Fibroblast of pulmonary artery (primary cell): ENCODE data around the gene UBE2S.

Experiments
- DNase-seq: peaks from one replicate; pipeline ENCODE4 v3.0.0-alpha.2; 2010; ENCODE audit warnings: low read depth
- H3K4me3 ChIP-seq: replicated peaks from 2 replicates; pipeline ENCODE4 v1.5.1; 2011; ENCODE audit warnings: low read depth, mild to moderate bottlenecking, control low read depth, low read length, moderate library complexity
- TF ChIP-seq, protein P1 (sequence below): IDR thresholded peaks from 2 replicates; pipeline ENCODE4 v1.5.1; 2011; ENCODE audit warnings: mild to moderate bottlenecking, control low read depth, low read length, inconsistent platforms; ENCODE audit errors: missing control alignments

The UBE2S gene

DNA sequence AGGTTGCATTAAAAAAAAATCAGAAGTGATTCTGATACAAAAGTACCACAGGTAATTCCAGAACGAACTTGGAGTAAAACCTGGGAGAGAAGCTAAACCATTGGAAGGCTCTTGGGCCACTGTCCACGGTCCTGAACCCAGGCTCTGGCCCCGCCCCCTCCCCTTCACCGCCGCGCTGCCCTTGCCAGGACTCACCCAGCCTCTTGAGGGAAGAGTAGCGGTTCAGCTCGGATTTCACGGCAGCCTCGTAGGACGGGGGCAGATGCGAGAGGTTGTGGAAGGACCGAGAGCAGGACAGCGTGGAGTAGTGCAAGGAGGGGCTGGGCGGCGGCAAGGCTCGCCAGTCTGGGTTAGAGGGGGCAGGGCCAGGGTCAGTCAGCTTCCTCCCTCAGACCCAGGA, 29.8 kb upstream of the UBE2S start:
- DNase-seq = peak; percentile 73
- TF ChIP-seq, protein P1, sequence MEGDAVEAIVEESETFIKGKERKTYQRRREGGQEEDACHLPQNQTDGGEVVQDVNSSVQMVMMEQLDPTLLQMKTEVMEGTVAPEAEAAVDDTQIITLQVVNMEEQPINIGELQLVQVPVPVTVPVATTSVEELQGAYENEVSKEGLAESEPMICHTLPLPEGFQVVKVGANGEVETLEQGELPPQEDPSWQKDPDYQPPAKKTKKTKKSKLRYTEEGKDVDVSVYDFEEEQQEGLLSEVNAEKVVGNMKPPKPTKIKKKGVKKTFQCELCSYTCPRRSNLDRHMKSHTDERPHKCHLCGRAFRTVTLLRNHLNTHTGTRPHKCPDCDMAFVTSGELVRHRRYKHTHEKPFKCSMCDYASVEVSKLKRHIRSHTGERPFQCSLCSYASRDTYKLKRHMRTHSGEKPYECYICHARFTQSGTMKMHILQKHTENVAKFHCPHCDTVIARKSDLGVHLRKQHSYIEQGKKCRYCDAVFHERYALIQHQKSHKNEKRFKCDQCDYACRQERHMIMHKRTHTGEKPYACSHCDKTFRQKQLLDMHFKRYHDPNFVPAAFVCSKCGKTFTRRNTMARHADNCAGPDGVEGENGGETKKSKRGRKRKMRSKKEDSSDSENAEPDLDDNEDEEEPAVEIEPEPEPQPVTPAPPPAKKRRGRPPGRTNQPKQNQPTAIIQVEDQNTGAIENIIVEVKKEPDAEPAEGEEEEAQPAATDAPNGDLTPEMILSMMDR = no peak
- H3K4me3 ChIP-seq = no peak overlapping the region

- TF ChIP-seq, protein P1 = no peak
- no peak for DNase-seq
- no peak overlapping the region for H3K4me3 ChIP-seq
Observed at GRCh38 chr19:55436847-55437246, 29.3 kb upstream of the UBE2S start.

- TF ChIP-seq, protein P1 = no peak
- no peak for DNase-seq
- no peak overlapping the region for H3K4me3 ChIP-seq
Observed at GRCh38 chr19:55435020-55435419, 27.4 kb upstream of the UBE2S start.

- TF ChIP-seq, protein P1 = no peak
- DNase-seq = no peak
- no peak overlapping the region for H3K4me3 ChIP-seq
Observed at GRCh38 chr19:55434356-55434919, 26.9 kb upstream of the UBE2S start.

DNA sequence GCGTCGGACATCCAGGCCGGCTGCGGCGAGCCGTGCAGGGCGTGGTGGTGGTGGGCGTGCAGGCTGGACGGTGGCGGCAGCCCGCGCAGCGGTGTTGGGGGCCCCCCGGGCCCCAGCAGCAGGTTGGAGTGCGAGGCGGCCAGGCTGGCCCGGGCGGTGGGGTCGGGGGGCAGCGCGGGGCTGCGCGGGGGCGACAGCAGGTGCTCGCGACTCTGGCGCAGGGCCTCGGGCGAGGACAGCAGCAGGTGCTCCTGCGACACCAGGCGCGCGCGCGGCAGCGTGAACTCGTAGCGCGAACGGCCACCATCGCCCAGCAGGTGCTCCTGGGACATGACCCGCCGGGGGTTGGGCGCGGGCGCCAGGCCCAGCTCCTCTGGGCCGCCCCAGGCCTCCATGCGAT, 25.7 kb upstream of the UBE2S start:
- H3K4me3 ChIP-seq = no peak overlapping the region
- TF ChIP-seq, protein P1 = no peak
- no peak for DNase-seq

DNA sequence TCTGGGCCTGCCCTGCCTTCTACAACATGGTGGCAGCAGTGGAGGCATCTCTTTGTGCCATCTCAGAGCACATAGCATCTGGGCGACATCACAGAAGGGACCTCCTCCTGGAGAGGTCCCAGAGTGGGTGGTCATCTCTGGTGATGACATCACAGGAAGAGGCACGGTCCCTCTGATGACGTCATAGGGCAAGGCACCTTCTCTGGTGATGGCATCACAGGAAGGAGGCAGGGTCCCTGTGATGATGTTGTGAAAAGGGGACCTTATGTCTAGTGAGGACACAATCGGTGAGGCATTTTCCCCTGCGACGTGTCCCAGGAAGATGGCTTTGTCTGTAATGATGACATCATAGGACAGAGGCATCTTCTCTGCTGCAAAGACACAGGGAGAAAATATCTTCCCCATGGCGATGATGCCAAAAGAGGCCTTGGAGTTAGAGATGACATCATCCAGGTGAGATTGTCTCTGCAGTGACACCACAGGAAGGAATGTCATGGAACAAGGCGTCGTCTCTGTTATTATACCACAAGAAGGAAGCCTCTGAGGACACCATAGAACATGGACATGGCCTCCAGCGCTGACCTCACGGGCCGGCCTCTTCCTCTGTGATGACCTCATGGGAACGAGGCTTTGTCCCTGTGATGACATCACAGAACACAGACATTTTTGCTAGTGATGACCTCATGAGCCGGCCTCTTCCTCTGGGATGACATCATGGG, 24.8 kb upstream of the UBE2S start:
- TF ChIP-seq, protein P1 = no peak
- H3K4me3 ChIP-seq = no peak overlapping the region
- no peak for DNase-seq

DNA sequence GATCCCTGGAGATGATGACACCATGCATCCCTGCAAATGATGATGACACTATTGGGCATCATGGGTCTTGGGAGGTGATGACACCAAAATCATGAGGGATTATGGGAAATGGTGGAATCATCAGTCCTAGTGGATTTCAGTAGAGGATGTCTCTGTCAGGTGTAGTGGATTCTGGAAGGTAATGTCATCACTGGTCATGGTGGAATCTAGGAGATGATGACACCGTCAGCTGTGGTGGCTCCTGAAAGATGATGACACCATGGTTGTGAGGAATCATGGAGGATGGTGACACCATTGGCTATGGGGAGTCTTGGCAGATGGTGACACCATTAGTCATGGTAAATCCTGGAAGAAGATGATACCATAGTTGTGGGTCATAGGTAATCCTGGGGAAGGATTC, 23.6 kb upstream of the UBE2S start:
- no peak overlapping the region for H3K4me3 ChIP-seq
- no peak for DNase-seq
- TF ChIP-seq, protein P1 = no peak
